Right forelimb (tissue), 1 donor: ENCODE results near the gene C17orf58.

ENCODE experiments used
- DNase-seq: peaks from one replicate; pipeline ENCODE4 v3.0.0-alpha.2; 2018

The C17orf58 gene

DNA sequence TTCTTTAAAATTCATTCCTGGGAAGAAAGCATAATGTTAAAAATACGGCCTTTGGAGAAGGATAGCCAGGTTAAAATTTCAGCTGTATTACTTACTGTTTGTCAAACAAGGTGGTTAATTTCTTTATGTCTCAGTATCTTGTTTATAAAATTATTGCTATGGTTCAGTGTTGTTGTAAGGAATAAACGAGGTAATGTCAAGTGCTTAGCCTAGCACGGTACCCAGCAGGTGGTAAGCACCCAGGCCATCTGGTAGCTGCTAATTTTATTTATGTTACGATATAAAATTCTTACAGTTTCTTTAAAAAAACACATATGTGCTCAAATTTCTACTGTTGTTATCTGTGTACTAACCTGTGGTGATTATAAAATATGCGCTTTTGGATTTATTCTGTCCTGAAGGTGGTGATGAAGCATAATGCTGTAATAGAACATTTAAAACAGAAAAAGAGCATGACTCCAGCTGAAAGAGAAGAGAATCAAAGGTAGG lies 48.9 kb downstream of the C17orf58 start:
- DNase-seq: no peak

- no peak for DNase-seq
Observed at GRCh38 chr17:67946513-67946912, 49.8 kb downstream of the C17orf58 start.

- no peak for DNase-seq
Observed at GRCh38 chr17:67944035-67944434, 52.2 kb downstream of the C17orf58 start.

DNA sequence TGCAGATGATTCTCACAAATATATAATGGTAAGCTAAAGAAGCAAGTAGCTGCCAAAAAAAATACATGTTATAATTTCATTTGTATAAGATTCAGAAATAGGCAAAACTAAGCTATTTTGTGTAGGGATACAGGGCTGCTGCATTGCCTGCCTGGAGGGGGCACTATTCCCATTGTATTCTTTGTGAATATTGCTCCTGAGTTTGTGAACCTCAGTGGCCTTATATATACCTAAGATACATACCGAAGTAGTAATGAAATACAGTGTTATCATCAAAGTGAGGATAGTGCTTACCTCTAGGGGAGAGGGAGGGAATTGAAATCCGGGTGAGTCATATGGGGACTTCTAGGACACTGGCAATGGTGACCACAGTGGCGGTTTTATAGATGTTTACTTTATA lies 53.5 kb downstream of the C17orf58 start:
- no peak for DNase-seq
